Activated T-helper 1 cell treated with anti-CD3 and anti-CD28 coated beads, Interleukin-12 subunit alpha, Interleukin-12 subunit beta, Interleukin-2, Interleukin-4 antibody, amounts not matched to agents 30 ng/mL and 10 ng/mL and 1 ng/mL, durations not matched to agents 14 hours and 24 hours and 36 hours (primary cell): Measurements from ENCODE around the gene ZNF580. TPM values are rescaled to one million over a fixed set of nuclear protein-coding genes. Genes with fewer than 3 reads are reported as not detected.

Experiments
- DNase-seq: peaks from one replicate; pipeline ENCODE4 v3.0.0; 2021; ENCODE audit warnings: low spot score
- H3K27ac Mint-ChIP-seq: one replicate; pipeline ENCODE4 v1.8.0; 2021; ENCODE audit warnings: mild to moderate bottlenecking, mixed read lengths
- H3K27me3 Mint-ChIP-seq: one replicate; pipeline ENCODE4 v1.8.0; 2022; ENCODE audit warnings: mild to moderate bottlenecking, moderate library complexity, mixed read lengths; ENCODE audit not compliant: insufficient read depth
- H3K36me3 Mint-ChIP-seq: one replicate; pipeline ENCODE4 v1.8.0; 2021; ENCODE audit warnings: low read depth, mixed read lengths
- H3K4me1 Mint-ChIP-seq: one replicate; pipeline ENCODE4 v1.8.0; 2021; ENCODE audit warnings: low read depth, mixed read lengths
- H3K4me3 Mint-ChIP-seq: one replicate; pipeline ENCODE4 v1.8.0; 2021; ENCODE audit warnings: mild to moderate bottlenecking, moderate library complexity, mixed read lengths
- H3K9me3 Mint-ChIP-seq: one replicate; pipeline ENCODE4 v1.8.0; 2021; ENCODE audit warnings: mixed read lengths
- intact Hi-C: fragments of 100-400 bp; cut with micrococcal nuclease; formaldehyde crosslinking; loops from one replicate; pipeline ENCODE4 v1.15.1; 2024
- total RNA-seq: library from RNA; stranded (reverse); gene quantifications from 2 replicates; pipeline ENCODE4 v1.2.3, GENCODE V29; 2022

ZNF580 gene
- total RNA-seq, 1 donor from 2014 or later: 39.8 TPM

- DNase-seq: no peak
- Mint-ChIP-seq H3K4me1 (peaks cover 20% of the 10 kb centered on the region), H3K36me3 (peaks cover 58% of the 10 kb centered on the region), H3K27me3 (no peaks in the 10 kb centered on the region), H3K27ac (peak overlapping the region; percentile 2), H3K9me3 (no peaks in the 10 kb centered on the region), H3K4me3 (no peak overlapping the region)
- intact Hi-C loops: no loop called here
Observed at GRCh38 chr19:55667511-55667910, 26.7 kb downstream of the ZNF580 start.

- no peak for DNase-seq
- Mint-ChIP-seq H3K27ac (no peak overlapping the region), H3K27me3 (no peaks in the 10 kb centered on the region), H3K4me3 (no peak overlapping the region), H3K9me3 (no peaks in the 10 kb centered on the region), H3K4me1 (peaks cover 15% of the 10 kb centered on the region), H3K36me3 (peaks cover 54% of the 10 kb centered on the region)
- intact Hi-C loops: no loop called here
Observed at GRCh38 chr19:55667958-55668357, 27.2 kb downstream of the ZNF580 start.

GRCh38 chr19:55668603-55669348 is 28.0 kb downstream of the ZNF580 start:
- intact Hi-C loops: no loop called here
- DNase-seq: no peak
- Mint-ChIP-seq H3K27me3 (no peaks in the 10 kb centered on the region), H3K4me3 (no peak overlapping the region), H3K36me3 (peaks cover 51% of the 10 kb centered on the region), H3K9me3 (no peaks in the 10 kb centered on the region), H3K27ac (no peak overlapping the region), H3K4me1 (peaks cover 10% of the 10 kb centered on the region)

GRCh38 chr19:55669418-55670279 is 28.8 kb downstream of the ZNF580 start:
- no peak overlapping the region for H3K27ac Mint-ChIP-seq
- no peak for DNase-seq
- no peak overlapping the region for H3K4me3 Mint-ChIP-seq
- peaks cover 14% of the 10 kb centered on the region for H3K4me1 Mint-ChIP-seq
- no peaks in the 10 kb centered on the region for H3K9me3 Mint-ChIP-seq
- H3K36me3 Mint-ChIP-seq: peaks cover 49% of the 10 kb centered on the region
- H3K27me3 Mint-ChIP-seq: no peaks in the 10 kb centered on the region
- intact Hi-C loops: no loop called here

GRCh38 chr19:55670280-55671053 is 29.7 kb downstream of the ZNF580 start:
- Mint-ChIP-seq H3K4me3 (no peak overlapping the region), H3K4me1 (peaks cover 15% of the 10 kb centered on the region), H3K27ac (peak overlapping the region; percentile 18), H3K27me3 (no peaks in the 10 kb centered on the region), H3K9me3 (no peaks in the 10 kb centered on the region), H3K36me3 (peaks cover 46% of the 10 kb centered on the region)
- DNase-seq: no peak
- intact Hi-C loops: no loop called here

GRCh38 chr19:55671054-55671378 is 30.2 kb downstream of the ZNF580 start:
- DNase-seq: no peak
- Mint-ChIP-seq H3K27me3 (no peaks in the 10 kb centered on the region), H3K4me3 (no peak overlapping the region), H3K9me3 (no peaks in the 10 kb centered on the region), H3K4me1 (peaks cover 20% of the 10 kb centered on the region), H3K27ac (peak overlapping the region; percentile 45), H3K36me3 (peaks cover 48% of the 10 kb centered on the region)
- intact Hi-C loops: no loop called here

- Mint-ChIP-seq H3K4me3 (no peak overlapping the region), H3K9me3 (no peaks in the 10 kb centered on the region), H3K4me1 (peaks cover 34% of the 10 kb centered on the region), H3K27me3 (no peaks in the 10 kb centered on the region), H3K36me3 (peaks cover 42% of the 10 kb centered on the region), H3K27ac (no peak overlapping the region)
- DNase-seq: no peak
- intact Hi-C loops: no loop called here
Observed at GRCh38 chr19:55672418-55672817, 31.6 kb downstream of the ZNF580 start.

GRCh38 chr19:55673465-55673864 is 32.7 kb downstream of the ZNF580 start:
- H3K9me3 Mint-ChIP-seq: no peaks in the 10 kb centered on the region
- intact Hi-C loops: no loop called here
- no peak overlapping the region for H3K4me3 Mint-ChIP-seq
- H3K27ac Mint-ChIP-seq: peak overlapping the region; percentile 72
- no peak for DNase-seq
- H3K27me3 Mint-ChIP-seq: no peaks in the 10 kb centered on the region
- H3K4me1 Mint-ChIP-seq: peaks cover 41% of the 10 kb centered on the region
- H3K36me3 Mint-ChIP-seq: peaks cover 43% of the 10 kb centered on the region

- DNase-seq: no peak
- Mint-ChIP-seq H3K4me1 (peaks cover 41% of the 10 kb centered on the region), H3K27ac (peak overlapping the region; percentile 72), H3K4me3 (no peak overlapping the region), H3K27me3 (no peaks in the 10 kb centered on the region), H3K36me3 (peaks cover 47% of the 10 kb centered on the region), H3K9me3 (no peaks in the 10 kb centered on the region)
- intact Hi-C loops: loop anchor here (2.0 kb wide), 1 partner anchor 39 kb away; no protein-coding TSS in a partner anchor
Observed at GRCh38 chr19:55673889-55674288, 33.1 kb downstream of the ZNF580 start.

- H3K27me3 Mint-ChIP-seq: no peaks in the 10 kb centered on the region
- H3K4me3 Mint-ChIP-seq: peak overlapping the region; percentile 40
- H3K36me3 Mint-ChIP-seq: peaks cover 47% of the 10 kb centered on the region
- H3K4me1 Mint-ChIP-seq: peaks cover 42% of the 10 kb centered on the region
- intact Hi-C loops: loop anchor here (2.0 kb wide), 1 partner anchor 40 kb away; no protein-coding TSS in a partner anchor
- no peak for DNase-seq
- no peaks in the 10 kb centered on the region for H3K9me3 Mint-ChIP-seq
- H3K27ac Mint-ChIP-seq: peak overlapping the region; percentile 73
Observed at GRCh38 chr19:55674459-55674840, 33.6 kb downstream of the ZNF580 start.

- intact Hi-C loops: loop anchor here (1.0 to 5.0 kb wide), 7 partner anchors 20 to 669 kb away; partner anchors contain the start of genes U2AF2, ZNF444, ZNF581 and ZNF787
- peaks cover 50% of the 10 kb centered on the region for H3K36me3 Mint-ChIP-seq
Observed at GRCh38 chr19:55674841-55675660, 34.2 kb downstream of the ZNF580 start, which contains the start of gene EPN1. EPN1 (plus strand) TSS chr19:55675226; CDS start chr19:55678628, 3,402 bp downstream.

More at GRCh38 chr19:55674841-55675660, 34.2 kb downstream of the ZNF580 start, which contains the start of gene EPN1:
- Mint-ChIP-seq H3K4me3 (peak within 1 kb of the TSS; percentile 98), H3K27me3 (no peaks in the 10 kb centered on the region), H3K9me3 (no peaks in the 10 kb centered on the region), H3K27ac (peak within 1 kb of the TSS; percentile 95), H3K4me1 (peaks cover 47% of the 10 kb centered on the region)
- DNase-seq: peak; percentile 94
